Activated CD4-positive, alpha-beta T cell treated with anti-CD3 and anti-CD28 coated beads, Interleukin-2, amount 10 ng/mL, durations not matched to agents 24 days and 14 days (primary cell): ENCODE data around the gene EHBP1. TPM values are rescaled to one million over a fixed set of nuclear protein-coding genes. Genes with fewer than 3 reads are reported as not detected.

ENCODE experiments used
- DNase-seq: peaks from one replicate; pipeline ENCODE4 v3.0.0; 2022
- H3K27ac Mint-ChIP-seq: one replicate; pipeline ENCODE4 v1.8.0; 2022; ENCODE audit warnings: mild to moderate bottlenecking, mixed read lengths
- H3K27me3 Mint-ChIP-seq: one replicate; pipeline ENCODE4 v1.8.0; 2022; ENCODE audit warnings: mixed read lengths
- H3K36me3 Mint-ChIP-seq: one replicate; pipeline ENCODE4 v1.8.0; 2022; ENCODE audit warnings: low read depth, mild to moderate bottlenecking, mixed read lengths
- H3K4me1 Mint-ChIP-seq: one replicate; pipeline ENCODE4 v1.8.0; 2021; ENCODE audit warnings: mixed read lengths
- H3K4me3 Mint-ChIP-seq: one replicate; pipeline ENCODE4 v1.8.0; 2022; ENCODE audit warnings: mild to moderate bottlenecking, moderate library complexity, mixed read lengths
- H3K9me3 Mint-ChIP-seq: one replicate; pipeline ENCODE4 v1.8.0; 2021; ENCODE audit warnings: mixed read lengths
- intact Hi-C: fragments of 100-400 bp; cut with micrococcal nuclease; formaldehyde crosslinking; loops from one replicate; pipeline ENCODE4 v1.15.1; 2023
- total RNA-seq: library from RNA; stranded (reverse); gene quantifications from 2 replicates; pipeline ENCODE4 v1.2.3, GENCODE V29; 2022

Gene EHBP1
- total RNA-seq, 1 donor from 2014 or later = 27.4 TPM

- no peaks in the 10 kb centered on the region for H3K9me3 Mint-ChIP-seq
- no peak overlapping the region for H3K27ac Mint-ChIP-seq
- no peak for DNase-seq
- no peaks in the 10 kb centered on the region for H3K36me3 Mint-ChIP-seq
- no peaks in the 10 kb centered on the region for H3K27me3 Mint-ChIP-seq
- peaks cover 11% of the 10 kb centered on the region for H3K4me1 Mint-ChIP-seq
- no peak overlapping the region for H3K4me3 Mint-ChIP-seq
- intact Hi-C loops = loop anchor here (5.0 kb wide), 2 partner anchors 257 to 752 kb away; no protein-coding TSS in a partner anchor
Observed at GRCh38 chr2:62789918-62790317, 84.4 kb downstream of the EHBP1 start.

- intact Hi-C loops = no loop called here
- Mint-ChIP-seq H3K36me3 (no peaks in the 10 kb centered on the region), H3K9me3 (no peaks in the 10 kb centered on the region), H3K27ac (no peak overlapping the region), H3K27me3 (no peaks in the 10 kb centered on the region), H3K4me3 (no peak overlapping the region), H3K4me1 (peaks cover 7% of the 10 kb centered on the region)
- DNase-seq = no peak
Observed at GRCh38 chr2:62792408-62792807, 86.9 kb downstream of the EHBP1 start.

GRCh38 chr2:62793213-62793612 lies 87.7 kb downstream of the EHBP1 start:
- H3K27me3 Mint-ChIP-seq = no peaks in the 10 kb centered on the region
- intact Hi-C loops = no loop called here
- H3K27ac Mint-ChIP-seq = no peak overlapping the region
- DNase-seq = no peak
- H3K9me3 Mint-ChIP-seq = no peaks in the 10 kb centered on the region
- H3K4me3 Mint-ChIP-seq = no peak overlapping the region
- no peaks in the 10 kb centered on the region for H3K36me3 Mint-ChIP-seq
- peaks cover 7% of the 10 kb centered on the region for H3K4me1 Mint-ChIP-seq

- no peak overlapping the region for H3K27ac Mint-ChIP-seq
Observed at GRCh38 chr2:62794791-62795190, 89.3 kb downstream of the EHBP1 start.

GRCh38 chr2:62795341-62795740 lies 89.8 kb downstream of the EHBP1 start:
- intact Hi-C loops = no loop called here
- no peak for DNase-seq
- H3K27ac Mint-ChIP-seq = no peak overlapping the region

More at GRCh38 chr2:62794791-62795190, 89.3 kb downstream of the EHBP1 start:
- Mint-ChIP-seq H3K4me1 (peaks cover 3% of the 10 kb centered on the region), H3K36me3 (no peaks in the 10 kb centered on the region), H3K4me3 (no peak overlapping the region), H3K9me3 (no peaks in the 10 kb centered on the region), H3K27me3 (no peaks in the 10 kb centered on the region)
- intact Hi-C loops = no loop called here
- no peak for DNase-seq

GRCh38 chr2:62797107-62797506 lies 91.6 kb downstream of the EHBP1 start:
- intact Hi-C loops = no loop called here
- H3K4me3 Mint-ChIP-seq = no peak overlapping the region
- H3K36me3 Mint-ChIP-seq = no peaks in the 10 kb centered on the region
- H3K9me3 Mint-ChIP-seq = no peaks in the 10 kb centered on the region
- no peaks in the 10 kb centered on the region for H3K27me3 Mint-ChIP-seq
- peaks cover 19% of the 10 kb centered on the region for H3K4me1 Mint-ChIP-seq
- DNase-seq = no peak
- H3K27ac Mint-ChIP-seq = no peak overlapping the region

More at GRCh38 chr2:62795341-62795740, 89.8 kb downstream of the EHBP1 start:
- Mint-ChIP-seq H3K4me3 (no peak overlapping the region), H3K36me3 (no peaks in the 10 kb centered on the region), H3K9me3 (no peaks in the 10 kb centered on the region), H3K4me1 (peaks cover 4% of the 10 kb centered on the region), H3K27me3 (no peaks in the 10 kb centered on the region)

- Mint-ChIP-seq H3K36me3 (no peaks in the 10 kb centered on the region), H3K4me3 (no peak overlapping the region), H3K27ac (no peak overlapping the region), H3K27me3 (no peaks in the 10 kb centered on the region), H3K4me1 (peaks cover 20% of the 10 kb centered on the region), H3K9me3 (no peaks in the 10 kb centered on the region)
- intact Hi-C loops = no loop called here
- no peak for DNase-seq
Observed at GRCh38 chr2:62800618-62801017, 95.1 kb downstream of the EHBP1 start.

GRCh38 chr2:62801110-62801509 lies 95.6 kb downstream of the EHBP1 start:
- Mint-ChIP-seq H3K27ac (no peak overlapping the region), H3K4me3 (peak overlapping the region; percentile 45), H3K27me3 (no peaks in the 10 kb centered on the region), H3K4me1 (peaks cover 20% of the 10 kb centered on the region), H3K9me3 (peaks cover under 1% of the 10 kb centered on the region), H3K36me3 (peaks cover under 1% of the 10 kb centered on the region)
- no peak for DNase-seq
- intact Hi-C loops = no loop called here

- DNase-seq = peak; percentile 67
- H3K36me3 Mint-ChIP-seq = peaks cover 2% of the 10 kb centered on the region
- intact Hi-C loops = no loop called here
- peak overlapping the region; percentile 84 for H3K27ac Mint-ChIP-seq
- H3K9me3 Mint-ChIP-seq = peaks cover 4% of the 10 kb centered on the region
- H3K4me1 Mint-ChIP-seq = peaks cover 20% of the 10 kb centered on the region
- peak overlapping the region; percentile 79 for H3K4me3 Mint-ChIP-seq
- no peaks in the 10 kb centered on the region for H3K27me3 Mint-ChIP-seq
Observed at GRCh38 chr2:62801814-62802523, 96.5 kb downstream of the EHBP1 start.

- Mint-ChIP-seq H3K9me3 (peaks cover 7% of the 10 kb centered on the region), H3K27me3 (no peaks in the 10 kb centered on the region), H3K4me1 (peaks cover 28% of the 10 kb centered on the region), H3K36me3 (peaks cover 8% of the 10 kb centered on the region), H3K4me3 (no peak overlapping the region), H3K27ac (no peak overlapping the region)
- DNase-seq = no peak
- intact Hi-C loops = no loop called here
Observed at GRCh38 chr2:62803961-62804360, 98.4 kb downstream of the EHBP1 start.

- H3K27ac Mint-ChIP-seq = no peak overlapping the region
- no peak for DNase-seq
- no peaks in the 10 kb centered on the region for H3K27me3 Mint-ChIP-seq
- intact Hi-C loops = no loop called here
- peaks cover 7% of the 10 kb centered on the region for H3K9me3 Mint-ChIP-seq
- H3K4me1 Mint-ChIP-seq = peaks cover 15% of the 10 kb centered on the region
- H3K36me3 Mint-ChIP-seq = peaks cover 8% of the 10 kb centered on the region
- no peak overlapping the region for H3K4me3 Mint-ChIP-seq
Observed at GRCh38 chr2:62806231-62806630, 100.7 kb downstream of the EHBP1 start.

- no peak overlapping the region for H3K4me3 Mint-ChIP-seq
- DNase-seq = no peak
- peaks cover 7% of the 10 kb centered on the region for H3K9me3 Mint-ChIP-seq
- H3K36me3 Mint-ChIP-seq = peaks cover 8% of the 10 kb centered on the region
- no peak overlapping the region for H3K27ac Mint-ChIP-seq
- intact Hi-C loops = no loop called here
- H3K4me1 Mint-ChIP-seq = peaks cover 8% of the 10 kb centered on the region
- H3K27me3 Mint-ChIP-seq = no peaks in the 10 kb centered on the region
Observed at GRCh38 chr2:62808554-62808953, 103.0 kb downstream of the EHBP1 start.

GRCh38 chr2:62811086-62811485 lies 105.6 kb downstream of the EHBP1 start:
- H3K36me3 Mint-ChIP-seq = peaks cover 8% of the 10 kb centered on the region
- no peak for DNase-seq
- no peak overlapping the region for H3K4me3 Mint-ChIP-seq
- intact Hi-C loops = no loop called here
- H3K27me3 Mint-ChIP-seq = no peaks in the 10 kb centered on the region
- peaks cover 8% of the 10 kb centered on the region for H3K4me1 Mint-ChIP-seq
- no peak overlapping the region for H3K27ac Mint-ChIP-seq
- H3K9me3 Mint-ChIP-seq = peaks cover 7% of the 10 kb centered on the region

GRCh38 chr2:62811972-62812371 lies 106.5 kb downstream of the EHBP1 start:
- intact Hi-C loops = no loop called here
- no peaks in the 10 kb centered on the region for H3K27me3 Mint-ChIP-seq

More at GRCh38 chr2:62811972-62812371, 106.5 kb downstream of the EHBP1 start:
- peaks cover 4% of the 10 kb centered on the region for H3K9me3 Mint-ChIP-seq
- H3K4me1 Mint-ChIP-seq = peaks cover 8% of the 10 kb centered on the region
- peaks cover 6% of the 10 kb centered on the region for H3K36me3 Mint-ChIP-seq
- no peak overlapping the region for H3K4me3 Mint-ChIP-seq
- no peak for DNase-seq
- H3K27ac Mint-ChIP-seq = no peak overlapping the region
